Measurements from ENCODE around the gene CARS2.

Gene CARS2

DNA sequence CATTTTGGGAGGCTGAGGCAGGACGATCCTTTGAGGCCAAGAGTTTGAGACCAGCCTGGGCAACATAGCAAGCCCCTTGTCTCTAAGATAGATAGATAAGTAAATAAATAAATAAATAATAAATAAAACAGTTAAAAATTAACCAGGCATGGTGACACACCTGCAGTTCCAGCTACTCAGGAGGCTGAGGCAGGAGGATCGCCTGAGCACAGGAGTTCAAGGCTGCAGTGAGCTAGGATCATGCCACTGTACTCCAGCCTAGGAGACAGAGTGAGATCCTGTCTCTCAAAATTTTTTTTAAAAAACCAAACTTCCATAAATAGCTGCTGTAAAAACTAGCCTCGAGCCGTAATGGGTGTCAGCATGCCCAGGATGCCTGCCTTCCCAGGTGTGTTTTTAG is 104.9 kb downstream of the CARS2 start:
- no peaks in the 10 kb centered on the region for H3K4me1 ChIP-seq (ENCODE audit: insufficient read depth, low read length)
- no peaks in the 10 kb centered on the region for H3K9me3 ChIP-seq (ENCODE audit: insufficient read depth, low read depth, low read length)
- H3K36me3 ChIP-seq (ENCODE audit: insufficient read depth, low read depth, low read length) = no peaks in the 10 kb centered on the region
- H3K27me3 ChIP-seq (ENCODE audit: insufficient read depth, low read length) = no peaks in the 10 kb centered on the region
- no peak overlapping the region for H3K9ac ChIP-seq (ENCODE audit: low read depth, low read length)
- no peak overlapping the region for H3K27ac ChIP-seq (ENCODE audit: low read length)
- H3K4me3 ChIP-seq (ENCODE audit: low read length) = no peak overlapping the region

DNA sequence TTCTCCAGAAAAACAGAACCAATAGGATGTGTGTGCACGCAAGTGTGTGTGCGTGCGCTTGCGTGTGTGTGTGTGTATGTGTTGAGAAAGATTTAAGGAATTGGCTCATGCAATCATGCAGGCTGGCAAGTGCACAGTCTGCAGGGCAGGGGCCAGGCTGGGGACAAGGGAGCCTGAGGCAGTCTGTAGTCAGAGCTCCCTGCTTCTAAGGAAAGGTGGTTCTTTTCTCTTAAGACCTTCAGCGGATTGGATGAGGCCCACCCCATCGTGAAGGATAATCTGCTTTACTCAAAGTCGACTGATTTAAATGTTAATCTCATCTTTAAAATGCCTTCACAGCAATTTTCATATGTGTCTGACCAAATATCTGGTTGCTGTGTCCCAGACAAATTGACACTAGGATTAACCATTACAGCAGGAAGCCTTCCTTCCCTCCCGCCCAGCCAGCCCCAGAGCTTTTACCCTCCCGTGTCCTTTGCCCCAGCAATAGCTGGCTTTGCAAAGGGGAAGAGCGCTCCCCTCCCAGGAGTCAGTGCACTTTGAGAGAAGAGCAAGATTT is 105.6 kb downstream of the CARS2 start:
- Histone ChIP-seq H3K27ac (ENCODE audit: low read length) (no peak overlapping the region), H3K27me3 (ENCODE audit: insufficient read depth, low read length) (no peaks in the 10 kb centered on the region), H3K36me3 (ENCODE audit: insufficient read depth, low read depth, low read length) (no peaks in the 10 kb centered on the region), H3K9ac (ENCODE audit: low read depth, low read length) (no peak overlapping the region), H3K4me3 (ENCODE audit: low read length) (no peak overlapping the region), H3K9me3 (ENCODE audit: insufficient read depth, low read depth, low read length) (no peaks in the 10 kb centered on the region), H3K4me1 (ENCODE audit: insufficient read depth, low read length) (no peaks in the 10 kb centered on the region)

DNA sequence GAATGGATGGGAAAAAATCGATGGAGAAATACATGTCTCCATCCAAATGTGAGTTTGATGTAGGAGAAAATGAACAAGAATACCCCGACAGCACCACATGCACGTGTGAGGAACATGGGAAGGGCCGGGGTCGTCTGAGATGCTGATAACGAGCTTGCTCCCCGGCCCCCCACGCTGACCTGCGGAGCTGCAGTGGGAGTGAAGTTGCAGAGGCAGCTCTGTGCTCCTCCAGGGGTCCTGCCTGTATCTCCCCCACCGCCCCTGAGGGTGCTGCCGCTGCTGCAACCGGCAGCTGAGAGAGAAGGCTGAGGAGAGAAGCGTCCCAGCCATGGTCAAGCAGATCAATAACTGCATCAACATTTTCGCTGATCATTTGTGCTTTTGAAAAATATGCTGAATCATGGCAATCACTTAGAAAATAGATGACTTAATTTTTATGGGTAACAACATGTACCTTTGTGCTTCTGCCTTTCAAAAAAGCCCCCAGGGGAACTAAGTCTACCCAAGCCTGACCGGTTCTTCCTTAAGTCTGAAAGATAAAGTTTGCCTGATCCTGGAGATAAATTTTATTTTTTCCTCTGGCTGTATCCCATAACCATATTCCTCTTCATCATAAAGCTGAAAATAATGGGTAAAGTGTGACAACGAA is 108.8 kb downstream of the CARS2 start:
- no peaks in the 10 kb centered on the region for H3K36me3 ChIP-seq (ENCODE audit: insufficient read depth, low read depth, low read length)
- H3K4me1 ChIP-seq (ENCODE audit: insufficient read depth, low read length) = no peaks in the 10 kb centered on the region
- H3K9ac ChIP-seq (ENCODE audit: low read depth, low read length) = no peak overlapping the region
- H3K4me3 ChIP-seq (ENCODE audit: low read length) = no peak overlapping the region
- no peaks in the 10 kb centered on the region for H3K27me3 ChIP-seq (ENCODE audit: insufficient read depth, low read length)
- H3K27ac ChIP-seq (ENCODE audit: low read length) = no peak overlapping the region
- H3K9me3 ChIP-seq (ENCODE audit: insufficient read depth, low read depth, low read length) = no peaks in the 10 kb centered on the region

DNA sequence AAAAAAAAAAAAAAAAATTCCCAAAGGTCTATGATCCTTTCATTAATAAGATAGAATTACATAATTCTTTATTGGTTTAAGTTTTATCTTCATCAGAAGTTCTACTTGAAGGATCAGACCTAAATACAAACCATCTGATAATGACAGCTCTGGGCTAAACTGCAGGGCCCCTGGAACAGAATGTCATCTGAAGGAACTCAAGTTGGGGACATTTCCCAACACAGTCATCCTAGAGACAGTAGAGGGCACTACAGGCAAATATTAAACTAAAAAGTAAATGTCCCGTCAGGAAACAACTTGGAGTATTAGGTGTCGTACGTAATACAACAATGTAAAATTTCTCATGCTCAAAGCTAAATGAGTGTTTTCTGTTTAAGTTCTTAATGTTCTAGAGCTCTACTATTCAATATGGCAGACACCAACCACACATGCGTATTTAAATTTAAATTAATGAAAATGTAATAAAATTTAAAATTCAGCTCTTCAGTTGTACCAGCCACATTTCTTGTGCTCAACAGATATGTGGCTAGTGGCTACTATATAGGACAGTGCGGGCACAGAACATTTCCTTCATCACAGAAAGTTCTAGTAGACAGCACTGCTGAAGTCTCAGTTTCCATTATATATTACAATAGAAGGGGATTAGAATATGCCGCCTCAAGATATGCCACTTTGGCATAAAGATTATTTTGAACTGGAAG is 112.3 kb downstream of the CARS2 start:
- H3K9ac ChIP-seq (ENCODE audit: low read depth, low read length) = no peak overlapping the region
- H3K36me3 ChIP-seq (ENCODE audit: insufficient read depth, low read depth, low read length) = no peaks in the 10 kb centered on the region
- no peaks in the 10 kb centered on the region for H3K9me3 ChIP-seq (ENCODE audit: insufficient read depth, low read depth, low read length)
- no peaks in the 10 kb centered on the region; the same call in 1 of the 2 replicates for H3K4me1 ChIP-seq (ENCODE audit: insufficient read depth, low read length)
- H3K4me3 ChIP-seq (ENCODE audit: low read length) = no peak overlapping the region
- no peak overlapping the region for H3K27ac ChIP-seq (ENCODE audit: low read length)
- H3K27me3 ChIP-seq (ENCODE audit: insufficient read depth, low read length) = no peaks in the 10 kb centered on the region

DNA sequence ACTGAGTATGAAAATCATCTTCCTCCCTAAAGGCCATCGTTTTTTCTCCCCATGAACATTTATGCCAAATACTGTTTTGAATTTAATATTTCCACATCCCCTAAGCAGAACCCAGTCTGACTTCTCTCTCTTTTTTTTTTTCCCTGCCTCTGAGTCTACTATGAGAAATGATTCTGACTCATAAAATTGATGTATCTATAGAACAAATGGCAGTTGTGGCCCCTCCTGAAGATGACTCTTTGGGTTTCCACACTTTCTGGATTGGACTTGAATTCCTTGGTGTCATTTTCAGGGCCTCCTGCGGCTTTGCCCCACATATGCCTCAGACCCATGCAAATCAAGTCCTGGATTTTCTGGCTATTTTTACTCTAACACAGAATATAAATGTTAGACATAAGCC is 113.3 kb downstream of the CARS2 start:
- no peaks in the 10 kb centered on the region for H3K27me3 ChIP-seq (ENCODE audit: insufficient read depth, low read length)
- no peaks in the 10 kb centered on the region for H3K36me3 ChIP-seq (ENCODE audit: insufficient read depth, low read depth, low read length)
- no peaks in the 10 kb centered on the region; the same call in 1 of the 2 replicates for H3K4me1 ChIP-seq (ENCODE audit: insufficient read depth, low read length)
- H3K9me3 ChIP-seq (ENCODE audit: insufficient read depth, low read depth, low read length) = no peaks in the 10 kb centered on the region
- H3K27ac ChIP-seq (ENCODE audit: low read length) = no peak overlapping the region
- no peak overlapping the region for H3K9ac ChIP-seq (ENCODE audit: low read depth, low read length)
- no peak overlapping the region for H3K4me3 ChIP-seq (ENCODE audit: low read length)
